ENCODE results near the gene C6orf62.

DNA sequence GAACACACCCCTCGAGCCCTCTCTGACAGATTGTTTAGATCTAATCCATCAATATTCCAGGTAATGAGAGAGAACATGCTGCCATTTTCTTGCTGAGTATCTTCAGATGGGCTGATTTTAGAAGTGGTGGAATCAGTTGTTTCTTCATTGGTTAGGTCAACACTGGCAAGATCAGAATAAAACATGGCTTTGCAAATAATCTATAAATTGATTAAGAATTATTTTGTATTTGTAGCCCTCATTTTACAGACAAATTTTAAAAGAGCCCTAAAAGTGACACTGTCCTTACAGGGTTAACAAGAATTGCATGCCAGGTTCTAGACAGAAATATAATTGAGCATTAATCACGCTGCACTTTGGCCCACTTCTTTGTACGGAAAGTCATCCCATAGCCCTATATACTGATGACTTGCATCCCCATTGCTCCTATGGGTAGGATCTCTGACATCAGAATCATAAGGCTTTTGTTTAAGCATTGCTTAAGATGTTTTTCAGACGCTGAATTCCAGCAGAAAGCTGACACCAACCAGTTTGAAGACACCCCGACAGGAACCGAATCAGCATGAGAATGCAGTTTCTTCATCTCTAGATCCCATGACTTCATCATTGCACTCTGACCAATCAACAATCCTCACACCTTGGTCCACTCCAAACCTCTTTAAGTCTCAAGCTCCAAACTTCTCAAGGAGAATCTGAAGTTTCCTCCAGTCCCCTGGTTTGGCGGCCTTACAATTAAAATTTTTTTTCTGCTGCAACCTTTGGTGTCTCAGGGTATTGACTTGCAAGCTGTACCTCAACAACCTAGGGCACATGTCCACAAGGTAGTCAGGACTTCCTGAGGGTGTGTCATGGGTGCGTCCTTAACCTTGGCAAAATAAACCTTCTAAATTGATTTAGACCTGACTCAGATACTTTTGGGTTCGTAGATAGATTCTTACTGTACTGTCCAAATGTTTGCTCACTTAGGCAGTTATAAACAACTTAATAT lies 60.1 kb downstream of the C6orf62 start:
- TF ChIP-seq, protein P1, sequence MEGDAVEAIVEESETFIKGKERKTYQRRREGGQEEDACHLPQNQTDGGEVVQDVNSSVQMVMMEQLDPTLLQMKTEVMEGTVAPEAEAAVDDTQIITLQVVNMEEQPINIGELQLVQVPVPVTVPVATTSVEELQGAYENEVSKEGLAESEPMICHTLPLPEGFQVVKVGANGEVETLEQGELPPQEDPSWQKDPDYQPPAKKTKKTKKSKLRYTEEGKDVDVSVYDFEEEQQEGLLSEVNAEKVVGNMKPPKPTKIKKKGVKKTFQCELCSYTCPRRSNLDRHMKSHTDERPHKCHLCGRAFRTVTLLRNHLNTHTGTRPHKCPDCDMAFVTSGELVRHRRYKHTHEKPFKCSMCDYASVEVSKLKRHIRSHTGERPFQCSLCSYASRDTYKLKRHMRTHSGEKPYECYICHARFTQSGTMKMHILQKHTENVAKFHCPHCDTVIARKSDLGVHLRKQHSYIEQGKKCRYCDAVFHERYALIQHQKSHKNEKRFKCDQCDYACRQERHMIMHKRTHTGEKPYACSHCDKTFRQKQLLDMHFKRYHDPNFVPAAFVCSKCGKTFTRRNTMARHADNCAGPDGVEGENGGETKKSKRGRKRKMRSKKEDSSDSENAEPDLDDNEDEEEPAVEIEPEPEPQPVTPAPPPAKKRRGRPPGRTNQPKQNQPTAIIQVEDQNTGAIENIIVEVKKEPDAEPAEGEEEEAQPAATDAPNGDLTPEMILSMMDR (IDR thresholded peaks at IDR 0.05): no peak
- no peak for TF ChIP-seq POLR2A (IDR thresholded peaks at IDR 0.05)

Measured in testis (tissue), 2 donors.